Measurements from ENCODE around the gene AKT3. TPM values are rescaled to one million over a fixed set of nuclear protein-coding genes. Genes with fewer than 3 reads are reported as not detected.

Gene AKT3
- total and polyA plus RNA-seq, 2 experiments from 2014 or later, result 3.5 to 13.0 TPM

DNA sequence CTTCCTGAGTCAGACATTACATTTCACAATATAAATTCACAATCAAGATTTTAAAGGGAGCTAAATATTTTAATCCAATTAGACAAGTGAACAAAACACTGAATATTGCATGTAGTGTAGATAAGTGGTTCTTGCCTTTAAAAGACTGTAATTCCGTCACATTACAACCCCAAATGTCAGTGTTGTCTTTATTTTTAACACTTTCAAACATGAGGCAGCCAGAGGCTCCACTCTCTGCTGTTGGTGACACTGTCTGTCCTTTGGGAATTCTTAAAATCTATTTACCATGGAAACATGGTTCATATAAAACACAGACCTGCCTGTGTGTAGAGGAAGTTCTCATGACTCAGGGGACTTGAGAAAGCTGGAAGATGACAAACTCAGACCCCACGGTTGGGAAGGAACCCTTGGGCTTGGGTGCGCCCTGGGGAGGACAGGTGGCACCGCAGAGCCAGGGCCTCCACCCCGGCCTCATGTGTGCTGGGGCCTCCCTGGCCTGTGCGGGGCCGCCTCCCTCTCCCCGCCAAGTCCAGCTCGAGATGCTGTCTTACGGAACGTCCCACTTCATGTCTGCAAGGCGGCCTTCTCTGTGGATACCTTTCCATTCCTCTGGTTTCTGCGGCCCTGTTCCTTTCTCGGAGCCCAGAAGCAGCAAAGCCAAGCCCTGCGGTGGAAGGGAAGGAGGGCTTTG lies 355.2 kb downstream of the AKT3 start:
- Histone ChIP-seq H3K27ac (no peak overlapping the region), H3K4me3 (no peak overlapping the region), H3K36me3 (replicated peaks; ENCODE audit: insufficient read depth, low read depth) (no peaks in the 10 kb centered on the region), H3K9me3 (ENCODE audit: low read depth) (no peaks in the 10 kb centered on the region), H3K27me3 (no peaks in the 10 kb centered on the region), H3K79me2 (no peaks in the 10 kb centered on the region), H3K9me2 (replicated peaks; ENCODE audit: insufficient read depth) (no peaks in the 10 kb centered on the region), H4K20me1 (ENCODE audit: insufficient read depth, poor library complexity, severe bottlenecking) (no peaks in the 10 kb centered on the region), H3K4me1 (ENCODE audit: insufficient read depth) (no peaks in the 10 kb centered on the region), H3K4me2 (no peak overlapping the region), H2AFZ (no peak overlapping the region)
- DNase-seq (ENCODE audit: low spot score), result no peak
- TF ChIP-seq EZH2phosphoT487 (IDR thresholded peaks at IDR 0.05; ENCODE audit: low read depth, severe bottlenecking, unreplicated experiment) (no peak), EZH2 (IDR thresholded peaks at IDR 0.05; ENCODE audit: borderline replicate concordance) (no peak)
- TF ChIP-seq, protein P1, sequence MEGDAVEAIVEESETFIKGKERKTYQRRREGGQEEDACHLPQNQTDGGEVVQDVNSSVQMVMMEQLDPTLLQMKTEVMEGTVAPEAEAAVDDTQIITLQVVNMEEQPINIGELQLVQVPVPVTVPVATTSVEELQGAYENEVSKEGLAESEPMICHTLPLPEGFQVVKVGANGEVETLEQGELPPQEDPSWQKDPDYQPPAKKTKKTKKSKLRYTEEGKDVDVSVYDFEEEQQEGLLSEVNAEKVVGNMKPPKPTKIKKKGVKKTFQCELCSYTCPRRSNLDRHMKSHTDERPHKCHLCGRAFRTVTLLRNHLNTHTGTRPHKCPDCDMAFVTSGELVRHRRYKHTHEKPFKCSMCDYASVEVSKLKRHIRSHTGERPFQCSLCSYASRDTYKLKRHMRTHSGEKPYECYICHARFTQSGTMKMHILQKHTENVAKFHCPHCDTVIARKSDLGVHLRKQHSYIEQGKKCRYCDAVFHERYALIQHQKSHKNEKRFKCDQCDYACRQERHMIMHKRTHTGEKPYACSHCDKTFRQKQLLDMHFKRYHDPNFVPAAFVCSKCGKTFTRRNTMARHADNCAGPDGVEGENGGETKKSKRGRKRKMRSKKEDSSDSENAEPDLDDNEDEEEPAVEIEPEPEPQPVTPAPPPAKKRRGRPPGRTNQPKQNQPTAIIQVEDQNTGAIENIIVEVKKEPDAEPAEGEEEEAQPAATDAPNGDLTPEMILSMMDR (IDR thresholded peaks at IDR 0.05; ENCODE audit: poor library complexity), result no peak
- 96% methylated on average over 15 of the region's 15 CpGs for WGBS (ENCODE audit: low lambda C conversion rate, missing lambda C conversion rate)

DNA sequence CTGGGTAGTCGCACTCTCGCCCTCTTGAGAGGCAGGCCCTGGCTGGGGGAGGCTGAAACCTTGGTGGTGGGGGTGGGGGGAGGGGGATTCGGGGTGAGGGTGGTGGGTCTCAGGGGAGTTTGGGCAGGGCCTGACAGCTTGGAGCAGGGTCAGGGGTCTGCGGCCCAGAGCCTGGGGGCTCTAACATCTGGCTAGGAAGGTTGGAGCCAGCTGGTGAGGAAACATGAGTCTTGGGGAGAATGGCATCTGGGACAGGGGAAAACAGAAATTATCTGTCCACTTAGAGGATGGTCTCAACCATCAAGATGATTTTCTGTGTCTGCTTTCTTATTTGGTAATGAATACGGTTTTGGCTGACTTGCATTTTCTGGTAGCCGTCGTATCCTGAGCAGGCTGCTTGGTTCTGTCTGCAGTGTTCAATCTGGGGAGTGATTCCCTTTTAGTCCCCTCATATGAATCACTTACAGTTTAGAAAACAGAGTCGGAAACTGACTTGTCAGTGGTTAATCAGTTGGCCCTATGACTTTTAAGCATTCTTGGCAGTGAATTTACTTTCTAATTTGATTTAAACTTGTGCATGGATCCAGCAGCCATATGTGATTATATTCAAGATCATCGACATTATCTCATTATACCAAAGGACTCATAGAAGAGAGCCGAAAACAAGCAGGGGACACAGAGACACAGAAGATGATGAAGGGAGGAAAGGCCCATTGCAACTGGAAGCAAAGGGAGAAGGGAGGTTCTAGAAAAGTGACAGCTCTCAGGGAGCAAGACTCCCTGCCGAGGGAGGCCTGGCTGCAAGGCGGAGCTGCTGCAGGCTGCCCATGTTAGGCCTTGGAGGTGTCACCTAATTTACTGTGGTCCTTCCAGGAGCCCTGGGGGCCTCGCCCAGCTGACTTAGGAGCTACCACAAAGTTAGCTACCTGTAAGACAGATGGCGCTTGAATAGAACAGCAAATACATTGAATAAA lies 356.6 kb downstream of the AKT3 start:
- Histone ChIP-seq H3K27ac (no peak overlapping the region), H3K9me2 (replicated peaks; ENCODE audit: insufficient read depth) (no peaks in the 10 kb centered on the region), H3K36me3 (replicated peaks; ENCODE audit: insufficient read depth, low read depth) (no peaks in the 10 kb centered on the region), H3K27me3 (no peaks in the 10 kb centered on the region), H2AFZ (no peak overlapping the region), H4K20me1 (ENCODE audit: insufficient read depth, poor library complexity, severe bottlenecking) (no peaks in the 10 kb centered on the region), H3K4me1 (ENCODE audit: insufficient read depth) (no peaks in the 10 kb centered on the region), H3K4me2 (no peak overlapping the region), H3K9me3 (ENCODE audit: low read depth) (no peaks in the 10 kb centered on the region), H3K79me2 (no peaks in the 10 kb centered on the region), H3K4me3 (no peak overlapping the region)
- no peak for DNase-seq (ENCODE audit: low spot score)
- 83% methylated on average over 12 of the region's 14 CpGs for WGBS (ENCODE audit: low lambda C conversion rate, missing lambda C conversion rate)
- TF ChIP-seq, protein P1 (IDR thresholded peaks at IDR 0.05; ENCODE audit: poor library complexity), result no peak
- TF ChIP-seq EZH2phosphoT487 (IDR thresholded peaks at IDR 0.05; ENCODE audit: low read depth, severe bottlenecking, unreplicated experiment), result no peak
- TF ChIP-seq EZH2 (IDR thresholded peaks at IDR 0.05; ENCODE audit: borderline replicate concordance), result no peak

DNA sequence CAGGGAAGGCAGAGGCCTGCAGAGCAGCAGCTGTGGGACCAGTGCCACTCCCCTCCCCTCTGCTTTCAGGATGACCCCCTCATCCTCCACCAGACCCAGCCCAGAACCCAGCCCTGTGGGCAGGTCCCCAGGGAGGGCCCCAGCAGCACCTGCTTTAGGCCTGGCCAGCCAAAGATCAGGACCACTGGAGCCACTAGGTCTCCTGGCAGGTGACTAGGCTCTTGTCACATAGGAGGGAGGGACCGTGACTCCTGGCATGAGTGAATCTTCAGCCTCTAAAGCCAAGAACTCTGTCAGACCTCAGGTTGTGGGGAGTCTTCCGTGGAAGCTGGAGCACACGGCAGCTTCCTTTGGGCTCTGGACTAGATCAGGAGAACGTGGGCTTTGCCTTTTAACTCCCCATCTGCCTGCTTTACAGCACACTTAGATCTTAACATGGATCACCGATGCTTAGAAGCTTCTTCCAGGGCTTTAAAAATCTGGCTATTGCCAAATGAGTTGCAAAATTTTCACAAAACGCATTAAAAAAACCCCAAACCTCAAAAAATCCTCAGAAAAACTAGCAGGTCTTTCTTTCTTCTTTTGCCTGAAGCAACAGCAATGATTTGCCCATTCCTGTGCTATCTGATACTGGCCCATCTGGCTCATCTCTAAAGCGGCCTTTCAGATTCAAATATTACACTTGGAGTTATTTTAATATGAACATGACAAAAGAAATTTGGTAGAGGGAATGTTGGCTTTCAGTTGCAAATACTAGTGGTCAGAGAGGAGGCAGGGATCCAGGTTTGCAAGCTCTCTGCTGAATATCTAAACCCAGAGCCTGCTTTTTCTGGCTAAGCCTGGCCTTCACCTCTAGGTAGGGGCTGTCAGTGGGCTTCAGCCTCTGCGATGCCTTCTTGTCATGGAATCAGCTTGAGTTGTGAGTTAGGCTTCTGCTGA lies 359.0 kb downstream of the AKT3 start:
- Histone ChIP-seq H3K27me3 (no peaks in the 10 kb centered on the region), H3K36me3 (replicated peaks; ENCODE audit: insufficient read depth, low read depth) (no peaks in the 10 kb centered on the region), H2AFZ (no peak overlapping the region), H3K9me2 (replicated peaks; ENCODE audit: insufficient read depth) (no peaks in the 10 kb centered on the region), H3K79me2 (no peaks in the 10 kb centered on the region), H3K4me3 (no peak overlapping the region), H3K4me2 (no peak overlapping the region), H4K20me1 (ENCODE audit: insufficient read depth, poor library complexity, severe bottlenecking) (no peaks in the 10 kb centered on the region), H3K27ac (no peak overlapping the region), H3K9me3 (ENCODE audit: low read depth) (no peaks in the 10 kb centered on the region), H3K4me1 (ENCODE audit: insufficient read depth) (no peaks in the 10 kb centered on the region)
- 74% methylated on average over 8 of the region's 8 CpGs for WGBS (ENCODE audit: low lambda C conversion rate, missing lambda C conversion rate)
- DNase-seq (ENCODE audit: low spot score), result no peak
- TF ChIP-seq EZH2 (IDR thresholded peaks at IDR 0.05; ENCODE audit: borderline replicate concordance) (no peak), EZH2phosphoT487 (IDR thresholded peaks at IDR 0.05; ENCODE audit: low read depth, severe bottlenecking, unreplicated experiment) (no peak)
- TF ChIP-seq, protein P1 (IDR thresholded peaks at IDR 0.05; ENCODE audit: poor library complexity), result no peak
